H9 (cell line): Measurements from ENCODE around the gene PM20D2. TPM values are rescaled to one million over a fixed set of nuclear protein-coding genes. Genes with fewer than 3 reads are reported as not detected.

ENCODE experiments used
- DNase-seq: peaks from one replicate; pipeline ENCODE4 v3.0.0-alpha.2; 2017
- H2AFZ ChIP-seq: one replicate; pipeline ENCODE4 v1.6.1; 2013; ENCODE audit warnings: mild to moderate bottlenecking, low read length, control low read depth, moderate library complexity
- H2AK5ac ChIP-seq: 2 replicates; pipeline ENCODE4 v1.6.1; 2013; ENCODE audit warnings: low read length, control low read depth, mixed read lengths; ENCODE audit not compliant: insufficient read length
- H2BK120ac ChIP-seq: one replicate; pipeline ENCODE4 v1.6.1; 2013; ENCODE audit warnings: low read depth, mild to moderate bottlenecking, low read length, control low read depth, inconsistent platforms; ENCODE audit not compliant: poor library complexity, severe bottlenecking
- H2BK12ac ChIP-seq: 2 replicates; pipeline ENCODE4 v1.6.1; 2013; ENCODE audit warnings: low read length, control low read depth, mixed read lengths, low read depth; ENCODE audit not compliant: insufficient read length
- H2BK15ac ChIP-seq: 2 replicates; pipeline ENCODE4 v1.6.1; 2013; ENCODE audit warnings: low read depth, low read length, control low read depth
- H2BK20ac ChIP-seq: one replicate; pipeline ENCODE4 v1.6.1; 2013; ENCODE audit warnings: low read depth, mild to moderate bottlenecking, low read length, control low read depth, inconsistent platforms; ENCODE audit not compliant: poor library complexity, severe bottlenecking
- H2BK5ac ChIP-seq: 2 replicates; pipeline ENCODE4 v1.6.1; 2013; ENCODE audit warnings: low read length, control low read depth, mixed read lengths; ENCODE audit not compliant: insufficient read length
- H3K14ac ChIP-seq: 2 replicates; pipeline ENCODE4 v1.6.1; 2013; ENCODE audit warnings: low read length, control low read depth; ENCODE audit not compliant: insufficient read depth
- H3K18ac ChIP-seq: 2 replicates; pipeline ENCODE4 v1.6.1; 2013; ENCODE audit warnings: low read depth, mild to moderate bottlenecking, mixed read lengths, low read length, control low read depth; ENCODE audit not compliant: insufficient read length
- H3K23ac ChIP-seq: 2 replicates; pipeline ENCODE4 v1.6.1; 2013; ENCODE audit warnings: low read length, control low read depth, mixed read lengths, low read depth; ENCODE audit not compliant: insufficient read length
- H3K23me2 ChIP-seq: 2 replicates; pipeline ENCODE4 v1.6.1; 2013; ENCODE audit warnings: low read depth, mild to moderate bottlenecking, mixed read lengths, low read length, control low read depth; ENCODE audit not compliant: insufficient read length, poor library complexity, severe bottlenecking
- H3K27ac ChIP-seq: 2 replicates; pipeline ENCODE4 v1.5.1; 2013; ENCODE audit warnings: low read length, control low read depth, mixed read lengths, low read depth; ENCODE audit not compliant: insufficient read length
- H3K27me3 ChIP-seq: 2 replicates; pipeline ENCODE4 v1.6.1; 2013; ENCODE audit warnings: low read length, control low read depth, inconsistent platforms; ENCODE audit not compliant: insufficient read depth
- H3K4ac ChIP-seq: 2 replicates; pipeline ENCODE4 v1.6.1; 2013; ENCODE audit warnings: low read depth, mild to moderate bottlenecking, control low read depth, inconsistent platforms, low read length, moderate library complexity
- H3K4me1 ChIP-seq: 2 replicates; pipeline ENCODE4 v1.6.1; 2013; ENCODE audit warnings: low read length, control low read depth, inconsistent platforms; ENCODE audit not compliant: insufficient read depth
- H3K4me2 ChIP-seq: 2 replicates; pipeline ENCODE4 v1.6.1; 2013; ENCODE audit warnings: low read length, control low read depth, mixed read lengths; ENCODE audit not compliant: insufficient read length, insufficient read depth
- H3K56ac ChIP-seq: 2 replicates; pipeline ENCODE4 v1.6.1; 2013; ENCODE audit warnings: low read depth, mild to moderate bottlenecking, mixed read lengths, low read length, control low read depth; ENCODE audit not compliant: insufficient read length
- H3K79me1 ChIP-seq: 2 replicates; pipeline ENCODE4 v1.6.1; 2013; ENCODE audit warnings: low read depth, mild to moderate bottlenecking, moderate library complexity, low read length, control low read depth, inconsistent platforms; ENCODE audit not compliant: insufficient read depth, poor library complexity, severe bottlenecking
- H3K79me2 ChIP-seq: 2 replicates; pipeline ENCODE4 v1.6.1; 2013; ENCODE audit warnings: low read length, control low read depth, inconsistent platforms; ENCODE audit not compliant: insufficient read depth
- H3K9ac ChIP-seq: 2 replicates; pipeline ENCODE4 v1.6.1; 2013; ENCODE audit warnings: low read length, control low read depth, mixed read lengths; ENCODE audit not compliant: insufficient read length; ENCODE audit errors: extremely low read depth
- H3K9me3 ChIP-seq: one replicate; pipeline ENCODE4 v1.6.1; 2013; ENCODE audit warnings: low read depth, low read length, inconsistent platforms; ENCODE audit not compliant: control insufficient read depth
- H3T11ph ChIP-seq: one replicate; pipeline ENCODE4 v1.6.1; 2013; ENCODE audit warnings: mild to moderate bottlenecking, low read length, control low read depth, inconsistent platforms
- H4K20me1 ChIP-seq: one replicate; pipeline ENCODE4 v1.6.1; 2013; ENCODE audit not compliant: control insufficient read depth, insufficient read length, insufficient read depth
- H4K5ac ChIP-seq: 2 replicates; pipeline ENCODE4 v1.6.1; 2013; ENCODE audit warnings: low read depth, mild to moderate bottlenecking, mixed read lengths, low read length, control low read depth; ENCODE audit not compliant: insufficient read length
- H4K8ac ChIP-seq: replicated peaks from 2 replicates; pipeline ENCODE4 v1.6.1; 2013; ENCODE audit warnings: low read length, control low read depth, mixed read lengths, low read depth; ENCODE audit not compliant: insufficient read length
- H4K91ac ChIP-seq: 2 replicates; pipeline ENCODE4 v1.6.1; 2013; ENCODE audit warnings: low read depth, mild to moderate bottlenecking, moderate library complexity, mixed read lengths, low read length, control low read depth; ENCODE audit not compliant: insufficient read length
- H3K27ac Mint-ChIP-seq, 3 experiments: 2 replicates in 2 of 3; 3 replicates in 1 of 3; pipeline ENCODE4 v1.8.0; 2020 to 2021; ENCODE audit warnings: mixed read lengths in 3 of 3, mild to moderate bottlenecking in 1 of 3, moderate library complexity in 1 of 3
- H3K27me3 Mint-ChIP-seq: 2 replicates; pipeline ENCODE4 v1.8.0; 2021; ENCODE audit warnings: low read depth, mild to moderate bottlenecking, moderate library complexity, mixed read lengths
- H3K36me3 Mint-ChIP-seq, 3 experiments: 2 replicates in 2 of 3; 3 replicates in 1 of 3; pipeline ENCODE4 v1.8.0; 2020 to 2021; ENCODE audit warnings: low read depth in 3 of 3, mixed read lengths in 3 of 3; ENCODE audit not compliant: insufficient read depth in 1 of 3
- H3K4me1 Mint-ChIP-seq, 2 experiments: 2 replicates each; pipeline ENCODE4 v1.8.0; 2020; ENCODE audit warnings: mixed read lengths in 2 of 2
- H3K4me3 Mint-ChIP-seq, 2 experiments: 2 replicates in 1 of 2; 3 replicates in 1 of 2; pipeline ENCODE4 v1.8.0; 2020 to 2021; ENCODE audit warnings: mild to moderate bottlenecking in 2 of 2, mixed read lengths in 2 of 2, moderate library complexity in 1 of 2
- H3K9me3 Mint-ChIP-seq, 2 experiments: 2 replicates in 1 of 2; 3 replicates in 1 of 2; pipeline ENCODE4 v1.8.0; 2020; ENCODE audit warnings: mild to moderate bottlenecking in 2 of 2, mixed read lengths in 2 of 2, moderate library complexity in 1 of 2
- WGBS: extraction: QIAGEN DNeasy Blood & Tissue Kit; methylation state at CpG from one replicate; pipeline ENCODE4 v1.1.7; 2013; ENCODE audit warnings: missing lambda C conversion rate, low lambda C conversion rate, mixed read lengths; ENCODE audit not compliant: insufficient read length; ENCODE audit errors: extremely low coverage; 5-methylcytosine and 5-hydroxymethylcytosine counted together
- total RNA-seq: library from RNA; stranded (reverse); gene quantifications from 2 replicates; pipeline ENCODE4 v1.2.1, GENCODE V29; 2021
- TF ChIP-seq, protein P1 (sequence below): fragments of 200-600 bp; sonication (generic); conservative IDR thresholded peaks from 3 replicates; pipeline ENCODE4 v1.8.0; 2021; ENCODE audit warnings: antibody characterized with exemption, mild to moderate bottlenecking

Gene PM20D2
- total RNA-seq, 1 experiment from 2014 or later, result 8.3 TPM

GRCh38 chr6:89204096-89204495 lies 58.2 kb downstream of the PM20D2 start:
- Histone ChIP-seq H3K4ac (no peak overlapping the region), H2BK20ac (no peak overlapping the region), H3K4me1 (no peaks in the 10 kb centered on the region), H3K9me3 (no peaks in the 10 kb centered on the region), H3K23me2 (no peaks in the 10 kb centered on the region), H4K91ac (no peak overlapping the region), H3K56ac (no peak overlapping the region), H3K4me2 (no peak overlapping the region), H2BK12ac (no peak overlapping the region), H3K18ac (no peak overlapping the region), H3K27ac (no peak overlapping the region), H2BK120ac (no peak overlapping the region), H4K5ac (no peak overlapping the region), H2AFZ (no peak overlapping the region), H4K20me1 (no peaks in the 10 kb centered on the region), H2AK5ac (no peak overlapping the region), H4K8ac (no peak overlapping the region), H3K79me1 (no peaks in the 10 kb centered on the region), H3T11ph (no peak overlapping the region), H2BK5ac (no peak overlapping the region), H3K23ac (no peak overlapping the region), H3K9ac (no peak overlapping the region), H2BK15ac (no peak overlapping the region), H3K79me2 (no peaks in the 10 kb centered on the region), H3K14ac (no peak overlapping the region), H3K27me3 (no peaks in the 10 kb centered on the region)
- peaks cover 1% of the 10 kb centered on the region for H3K27me3 Mint-ChIP-seq
- WGBS, result no CpG with 5 or more reads among the region's 11 CpGs
- no peak overlapping the region for H3K4me3 Mint-ChIP-seq
- DNase-seq, result no peak
- TF ChIP-seq, protein P1, sequence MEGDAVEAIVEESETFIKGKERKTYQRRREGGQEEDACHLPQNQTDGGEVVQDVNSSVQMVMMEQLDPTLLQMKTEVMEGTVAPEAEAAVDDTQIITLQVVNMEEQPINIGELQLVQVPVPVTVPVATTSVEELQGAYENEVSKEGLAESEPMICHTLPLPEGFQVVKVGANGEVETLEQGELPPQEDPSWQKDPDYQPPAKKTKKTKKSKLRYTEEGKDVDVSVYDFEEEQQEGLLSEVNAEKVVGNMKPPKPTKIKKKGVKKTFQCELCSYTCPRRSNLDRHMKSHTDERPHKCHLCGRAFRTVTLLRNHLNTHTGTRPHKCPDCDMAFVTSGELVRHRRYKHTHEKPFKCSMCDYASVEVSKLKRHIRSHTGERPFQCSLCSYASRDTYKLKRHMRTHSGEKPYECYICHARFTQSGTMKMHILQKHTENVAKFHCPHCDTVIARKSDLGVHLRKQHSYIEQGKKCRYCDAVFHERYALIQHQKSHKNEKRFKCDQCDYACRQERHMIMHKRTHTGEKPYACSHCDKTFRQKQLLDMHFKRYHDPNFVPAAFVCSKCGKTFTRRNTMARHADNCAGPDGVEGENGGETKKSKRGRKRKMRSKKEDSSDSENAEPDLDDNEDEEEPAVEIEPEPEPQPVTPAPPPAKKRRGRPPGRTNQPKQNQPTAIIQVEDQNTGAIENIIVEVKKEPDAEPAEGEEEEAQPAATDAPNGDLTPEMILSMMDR, result no peak
- no peaks in the 10 kb centered on the region; a peak in 1 of 5 replicates for H3K9me3 Mint-ChIP-seq
- peaks cover 6 to 7% of the 10 kb centered on the region in 2 experiments for H3K4me1 Mint-ChIP-seq
- H3K36me3 Mint-ChIP-seq, result no peaks in the 10 kb centered on the region
- no peak overlapping the region for H3K27ac Mint-ChIP-seq
